Hindlimb muscle (tissue), 1 donor: ENCODE data around the gene VPS13D. TPM values are rescaled to one million over a fixed set of nuclear protein-coding genes. Genes with fewer than 3 reads are reported as not detected.

Experiments
- DNase-seq: peaks from one replicate; pipeline ENCODE4 v3.0.0-alpha.2; 2013
- polyA plus RNA-seq: library from polyadenylated mRNA; unstranded; fragments of 120-200 nt; gene quantifications from one replicate; pipeline ENCODE4 v1.2.1, GENCODE V29; 2013; ENCODE audit not compliant: insufficient read length

Gene VPS13D
- polyA plus RNA-seq, 1 donor: 17.8 TPM

- no peak for DNase-seq
Observed at GRCh38 chr1:12434174-12434573, 204.3 kb downstream of the VPS13D start.

DNA sequence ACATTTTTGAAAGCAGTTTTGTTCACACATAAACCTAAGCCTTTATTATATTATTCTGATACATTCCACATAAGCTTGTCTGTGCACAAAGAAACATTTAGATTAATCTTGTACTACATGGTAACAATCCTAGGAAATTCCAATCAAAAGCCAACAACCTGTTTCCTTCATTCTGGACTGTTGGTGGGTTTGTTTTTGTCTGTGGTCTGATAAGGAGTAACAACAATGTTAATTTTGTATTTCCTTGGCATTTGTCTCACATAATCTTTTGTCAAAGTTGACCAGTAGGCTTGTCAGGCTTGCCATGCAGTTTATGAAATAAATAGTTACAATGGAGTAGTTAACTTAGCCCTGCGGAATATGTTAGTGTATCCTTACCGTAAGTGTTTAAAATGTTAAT lies 204.9 kb downstream of the VPS13D start:
- no peak for DNase-seq

GRCh38 chr1:12435639-12436344 lies 206.0 kb downstream of the VPS13D start:
- no peak for DNase-seq

DNA sequence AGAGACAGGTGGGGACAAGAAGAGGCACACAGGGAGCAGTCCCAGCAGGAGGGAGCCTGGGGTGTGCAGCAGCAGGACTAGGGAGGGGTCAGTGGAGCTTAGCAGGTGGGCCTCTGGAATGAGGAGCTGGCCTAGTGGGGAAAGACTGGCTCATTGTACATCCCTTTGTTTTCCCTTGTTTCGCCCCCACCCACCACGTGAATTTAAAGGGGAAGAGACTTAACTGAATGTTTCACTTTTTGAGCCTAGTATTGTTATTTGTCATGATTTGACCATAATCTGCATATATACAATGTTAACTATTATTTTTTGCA lies 206.5 kb downstream of the VPS13D start:
- no peak for DNase-seq

DNA sequence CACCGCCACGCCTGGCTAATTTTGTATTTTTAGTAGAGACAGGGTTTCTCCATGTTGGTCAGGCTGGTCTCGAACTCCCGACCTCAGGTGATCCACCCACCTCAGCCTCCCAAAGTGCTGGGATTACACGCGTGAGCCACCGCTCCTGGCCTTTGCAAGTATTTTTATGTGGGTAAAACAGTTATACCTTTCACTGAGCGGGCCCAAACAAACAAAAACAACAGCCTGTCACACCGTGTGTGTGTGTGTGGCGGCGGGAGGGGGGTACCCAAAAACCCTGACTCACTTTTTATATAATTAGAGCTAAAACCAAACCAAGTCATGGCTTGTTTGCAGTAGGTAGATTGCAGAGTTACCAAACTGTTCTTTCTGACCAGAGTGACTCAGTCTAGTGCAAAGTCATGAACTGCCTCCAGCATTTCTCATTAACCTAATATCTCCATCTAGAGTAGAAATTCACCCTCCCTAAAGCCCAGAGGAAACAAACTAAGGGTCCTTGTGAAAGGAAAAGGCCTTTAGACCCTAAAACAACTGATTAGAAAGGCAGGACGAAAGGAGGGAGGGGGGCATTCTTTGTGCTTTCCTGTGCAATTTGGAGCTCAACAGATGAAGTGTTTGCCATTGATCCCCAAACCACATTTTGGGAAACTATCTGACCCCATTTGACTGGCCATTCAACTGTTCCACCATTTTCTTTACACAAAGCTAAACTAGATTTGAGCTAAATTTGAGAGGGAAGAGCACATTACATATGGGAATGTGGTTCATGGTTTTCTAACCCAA lies 207.2 kb downstream of the VPS13D start:
- no peak for DNase-seq

- no peak for DNase-seq
Observed at GRCh38 chr1:12437629-12438028, 207.8 kb downstream of the VPS13D start.

DNA sequence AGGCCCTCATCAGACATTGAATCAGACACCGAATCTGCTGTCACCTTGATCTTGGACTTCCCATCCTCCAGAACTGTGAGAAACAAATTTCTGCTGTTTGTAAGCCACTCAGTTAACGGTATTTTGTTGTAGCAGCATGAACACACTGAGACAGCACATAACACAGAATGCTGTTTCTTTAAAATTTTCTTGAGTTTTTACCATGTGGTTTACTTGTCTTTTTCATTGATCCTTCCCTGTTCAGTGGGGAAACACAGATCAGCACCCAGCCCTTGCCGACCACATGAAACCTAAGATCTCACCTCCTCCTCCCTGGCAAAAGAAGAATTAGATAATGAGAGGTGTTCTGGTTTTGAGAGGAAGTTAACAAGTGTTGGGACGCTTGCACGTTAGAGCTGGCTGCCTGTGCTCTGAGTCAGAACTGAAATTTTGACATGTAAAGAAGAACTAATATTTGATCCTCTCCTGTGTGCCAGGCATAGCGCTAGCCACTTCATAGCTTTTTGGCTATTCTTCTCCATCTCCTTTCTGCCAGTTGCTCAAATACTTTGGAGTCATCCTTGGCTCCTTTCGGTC lies 208.6 kb downstream of the VPS13D start:
- DNase-seq: no peak

GRCh38 chr1:12439073-12439472 lies 209.2 kb downstream of the VPS13D start:
- DNase-seq: no peak

DNA sequence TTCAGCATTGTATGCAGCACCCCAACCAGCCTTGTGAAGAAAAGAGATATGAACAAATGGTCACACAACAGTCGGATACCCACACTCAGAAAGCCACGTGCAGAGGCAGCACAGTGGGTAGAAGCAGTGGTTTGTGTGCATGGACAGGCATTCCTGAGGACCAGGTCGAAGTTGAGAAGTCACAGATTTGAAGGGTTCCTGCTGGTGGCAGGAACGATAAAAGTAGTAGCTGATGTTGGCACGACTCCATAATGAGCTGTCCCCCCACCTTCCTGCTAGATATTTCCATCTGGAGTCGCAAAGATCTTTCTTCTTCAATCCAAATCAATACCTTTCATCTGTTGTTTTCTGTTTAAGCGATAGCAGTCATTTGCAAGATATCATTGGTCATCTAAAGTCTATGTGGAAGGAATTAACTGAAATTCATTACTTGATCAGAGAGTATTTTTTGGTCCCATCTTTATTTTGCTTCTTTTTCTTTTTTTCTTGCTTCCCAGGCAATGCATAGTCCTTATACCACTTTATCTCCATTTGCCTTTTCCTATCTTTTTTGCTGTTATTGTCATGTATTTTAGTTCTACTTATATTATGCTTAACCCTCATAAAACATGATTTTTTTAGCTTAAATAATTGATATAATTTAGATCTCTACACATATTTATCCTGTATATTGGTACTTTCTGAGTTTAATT lies 211.7 kb downstream of the VPS13D start:
- no peak for DNase-seq

- DNase-seq: no peak
Observed at GRCh38 chr1:12442217-12442616, 212.4 kb downstream of the VPS13D start.

DNA sequence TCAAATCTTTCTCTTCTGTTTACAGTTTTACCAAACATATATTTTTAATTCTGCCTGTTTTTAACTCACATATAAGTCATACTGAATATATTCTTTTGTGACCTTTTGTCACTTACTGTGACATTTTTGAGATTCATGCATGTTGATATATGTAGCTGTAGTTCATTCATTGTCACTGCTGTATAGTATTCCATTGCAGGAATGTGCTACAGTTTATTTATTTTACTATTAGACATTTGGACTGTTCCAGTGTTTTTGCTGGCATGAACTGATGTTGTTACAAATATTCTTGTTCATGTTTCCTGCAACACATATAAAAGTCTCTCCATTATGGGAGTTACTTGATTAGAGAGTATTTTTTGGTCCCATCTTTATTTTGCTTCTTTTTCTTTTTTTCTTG lies 213.3 kb downstream of the VPS13D start:
- DNase-seq: no peak

- DNase-seq: no peak
Observed at GRCh38 chr1:12444329-12444841, 214.6 kb downstream of the VPS13D start.

- DNase-seq: no peak
Observed at GRCh38 chr1:12445257-12445656, 215.4 kb downstream of the VPS13D start.

DNA sequence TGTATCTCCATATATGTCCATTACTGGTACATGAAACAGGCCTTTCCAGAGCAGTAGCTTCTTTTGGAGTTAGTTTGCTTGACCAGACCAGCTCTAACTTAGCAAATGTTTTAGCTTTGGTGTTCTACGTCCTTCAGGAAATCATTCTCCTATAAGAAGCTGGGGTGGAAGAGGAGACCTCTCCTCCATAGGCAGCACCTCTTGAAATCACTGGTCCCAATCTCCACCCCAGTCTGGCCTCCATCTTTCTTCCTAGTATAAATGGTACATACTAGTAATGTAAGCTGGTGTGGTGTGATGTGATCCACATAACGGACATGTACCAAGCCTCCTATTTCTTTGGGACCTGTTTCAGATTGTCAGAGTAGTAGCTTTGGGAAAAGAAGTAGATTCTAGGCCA lies 216.8 kb downstream of the VPS13D start:
- no peak for DNase-seq

- DNase-seq: no peak
Observed at GRCh38 chr1:12447307-12447706, 217.5 kb downstream of the VPS13D start.

DNA sequence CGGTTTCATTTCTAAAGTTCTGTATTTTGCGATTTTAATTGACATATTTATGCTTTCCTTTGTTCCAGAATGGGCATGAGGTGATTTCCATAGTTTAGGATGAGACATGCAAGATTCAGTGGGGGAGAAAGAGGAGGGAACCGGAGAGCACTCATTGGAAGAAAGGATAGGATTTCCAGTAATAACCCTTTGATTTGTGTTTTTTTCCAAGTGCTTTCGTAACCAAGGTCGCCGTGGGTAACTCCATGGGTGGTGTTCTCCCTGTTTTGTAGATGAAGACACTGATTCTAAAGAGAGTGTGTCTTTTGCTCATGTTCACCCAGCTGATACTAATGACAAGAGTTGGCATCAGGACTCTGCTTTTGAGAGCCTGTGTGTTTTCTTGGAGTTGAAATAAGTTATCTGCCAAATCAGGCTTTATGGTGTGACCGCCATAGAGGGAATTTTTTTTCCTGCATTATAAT lies 218.1 kb downstream of the VPS13D start:
- DNase-seq: no peak

DNA sequence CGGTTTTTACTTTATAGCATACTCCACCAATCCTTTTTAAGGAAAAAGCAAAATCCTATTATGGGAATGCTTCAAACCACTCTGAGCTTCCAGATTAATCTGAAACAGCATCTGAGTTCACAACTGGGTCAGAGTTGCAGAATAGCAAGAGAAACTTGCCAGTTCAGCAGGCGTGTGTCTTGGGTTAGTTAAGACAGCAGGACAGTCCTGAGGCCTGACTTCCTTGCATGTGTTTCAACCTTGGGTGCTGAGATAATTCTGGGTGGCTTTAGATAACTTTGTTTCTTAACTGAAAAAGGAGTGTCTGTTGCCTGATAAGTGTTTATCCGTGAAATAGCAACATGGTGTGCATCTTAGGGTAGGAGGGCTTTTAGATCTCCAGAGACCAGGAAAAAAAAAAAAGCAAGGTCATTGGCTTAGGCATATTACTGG lies 218.9 kb downstream of the VPS13D start:
- peak; percentile 72 for DNase-seq

GRCh38 chr1:12450090-12450755 lies 220.4 kb downstream of the VPS13D start:
- no peak for DNase-seq

DNA sequence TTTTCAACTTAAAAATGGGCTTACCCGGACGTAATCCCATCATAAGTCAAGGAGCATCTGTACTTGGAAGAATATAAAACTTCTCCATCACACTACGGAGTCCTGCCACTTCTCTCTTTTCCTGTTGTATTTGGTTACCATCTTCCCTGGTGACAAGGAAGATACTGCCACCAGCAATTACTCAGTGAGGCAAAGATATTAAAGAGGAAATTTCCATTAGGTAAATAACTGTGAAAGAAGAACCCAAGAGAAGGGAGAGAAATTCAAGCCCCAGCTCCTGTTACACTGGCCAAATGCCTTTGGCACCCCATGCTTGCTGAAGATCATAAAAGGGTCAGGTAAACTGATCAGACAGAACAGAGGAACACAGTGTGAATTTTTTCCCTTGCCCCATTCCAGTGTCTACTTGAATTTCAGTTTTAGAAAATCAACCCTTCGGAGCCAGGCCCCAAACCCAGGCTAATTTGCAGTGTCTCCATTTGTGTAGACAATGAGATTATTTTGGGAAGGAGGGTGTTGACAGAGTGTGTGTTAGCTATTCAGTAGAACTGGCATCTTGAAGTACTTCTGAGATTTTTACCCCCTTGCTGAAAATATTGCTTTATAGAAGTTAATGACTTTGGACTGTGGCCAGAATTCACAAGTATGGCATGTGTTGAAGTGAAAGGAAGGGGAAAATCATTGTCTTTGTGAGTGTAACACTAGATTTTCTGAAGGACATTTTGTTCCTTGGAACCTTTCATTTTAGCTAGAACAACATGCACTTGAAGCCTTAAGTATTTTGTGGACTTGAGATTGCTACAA lies 221.1 kb downstream of the VPS13D start:
- no peak for DNase-seq

DNA sequence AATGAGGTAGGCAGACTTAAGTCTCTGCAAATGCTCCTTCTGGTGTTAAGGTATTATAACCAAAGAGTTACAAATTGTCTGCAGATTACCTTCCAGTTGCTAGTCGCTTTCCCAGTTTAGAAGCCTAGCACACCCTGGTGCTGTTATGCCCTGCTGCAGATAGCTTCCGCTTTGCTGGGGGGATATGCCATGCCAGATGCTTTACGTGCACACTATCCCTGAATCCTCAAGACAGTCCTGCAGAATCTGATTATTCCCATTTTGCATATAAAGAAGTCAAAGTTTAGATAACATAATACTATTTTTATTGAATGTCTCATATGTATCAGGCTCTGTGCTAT lies 221.7 kb downstream of the VPS13D start:
- no peak for DNase-seq

- DNase-seq: no peak
Observed at GRCh38 chr1:12452262-12452661, 222.4 kb downstream of the VPS13D start.
